8988T (cell line): Measurements from ENCODE around the gene AMPH.

Source experiments
- DNase-seq: peaks from one replicate; pipeline ENCODE4 v3.0.0; 2011

The AMPH gene

DNA sequence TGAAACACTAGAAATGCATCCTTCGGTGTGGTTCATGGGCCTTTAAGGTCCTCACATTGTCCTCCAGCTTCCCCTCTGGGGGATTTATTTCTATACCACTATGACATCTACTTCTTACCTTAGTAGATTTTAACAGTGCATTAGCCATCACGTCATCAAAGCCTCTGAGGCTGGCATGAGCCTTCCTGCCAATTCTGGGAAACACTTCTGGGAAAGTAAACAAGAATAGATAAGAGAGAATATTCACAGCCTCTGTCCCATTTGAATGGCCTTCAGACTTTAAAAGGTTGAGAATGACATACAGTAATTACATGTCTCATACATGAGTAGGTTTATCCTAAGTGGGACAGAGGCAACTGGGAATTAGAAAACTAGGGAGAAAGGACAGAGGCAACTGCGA, 89.7 kb downstream of the AMPH start:
- no peak for DNase-seq

DNA sequence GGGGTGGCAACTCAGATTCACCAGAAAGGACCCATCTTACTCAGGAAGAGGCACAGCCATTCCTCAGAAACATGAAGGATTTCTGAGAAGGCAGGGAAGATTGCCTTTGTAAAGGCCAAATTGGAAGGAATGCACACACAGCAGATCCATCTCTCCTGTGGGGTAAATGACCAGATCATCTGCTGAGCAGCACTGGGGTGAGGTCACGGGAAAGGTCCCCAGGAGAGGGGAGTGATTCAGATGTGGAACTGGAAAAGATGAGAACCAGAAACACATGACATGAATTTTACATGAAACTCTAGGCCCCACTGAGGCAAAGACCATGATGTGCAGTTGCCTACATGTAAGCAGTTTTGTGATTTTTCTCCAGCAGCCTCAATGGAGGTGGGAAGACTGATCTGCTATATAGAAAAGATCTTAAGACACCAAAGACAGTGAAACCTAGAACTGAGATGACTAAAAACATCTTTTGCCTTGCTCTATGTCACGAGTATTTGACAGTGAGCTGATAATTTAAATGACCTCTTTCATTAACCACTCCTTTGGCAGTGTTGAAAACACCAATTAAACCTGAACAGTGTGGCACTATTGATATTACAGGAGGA, 91.6 kb downstream of the AMPH start:
- DNase-seq: no peak

DNA sequence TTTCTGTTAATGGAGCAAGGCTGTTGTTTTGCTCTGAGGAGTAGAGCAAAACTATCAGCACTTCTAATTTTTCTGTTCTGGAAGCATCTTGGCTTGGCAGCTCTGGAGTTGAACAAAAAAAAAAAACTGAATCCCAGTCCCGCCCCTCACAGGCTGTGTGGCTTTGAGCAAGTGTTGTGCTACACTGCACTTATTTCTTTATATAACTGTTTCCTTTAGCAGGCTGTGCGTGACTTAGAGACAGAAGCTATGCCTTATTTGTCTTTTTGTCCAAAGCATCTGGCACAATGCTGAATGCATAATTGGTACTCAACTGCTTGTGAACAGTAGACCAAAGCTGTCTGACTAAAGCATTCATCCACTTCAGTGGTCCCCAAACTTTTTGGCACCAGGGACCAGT, 96.1 kb downstream of the AMPH start:
- DNase-seq: no peak

DNA sequence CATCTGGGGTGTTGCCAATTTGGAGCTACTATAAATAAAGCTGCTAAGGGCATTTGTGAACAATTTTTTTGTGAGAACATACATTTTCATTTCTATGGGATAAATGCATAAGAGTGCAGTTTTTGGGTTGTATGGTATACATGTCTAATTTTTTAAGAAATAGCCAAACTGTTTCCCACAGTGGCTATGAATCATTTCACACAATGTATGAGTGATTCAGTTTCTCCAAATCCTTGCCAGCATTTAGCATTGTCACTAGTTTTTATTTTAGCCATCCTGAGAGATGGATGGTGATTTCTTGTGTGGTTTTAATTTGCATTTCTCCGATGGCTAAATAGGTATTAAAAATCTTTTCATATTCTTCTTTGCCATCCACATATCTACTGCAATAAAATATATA, 105.3 kb downstream of the AMPH start:
- DNase-seq: no peak

DNA sequence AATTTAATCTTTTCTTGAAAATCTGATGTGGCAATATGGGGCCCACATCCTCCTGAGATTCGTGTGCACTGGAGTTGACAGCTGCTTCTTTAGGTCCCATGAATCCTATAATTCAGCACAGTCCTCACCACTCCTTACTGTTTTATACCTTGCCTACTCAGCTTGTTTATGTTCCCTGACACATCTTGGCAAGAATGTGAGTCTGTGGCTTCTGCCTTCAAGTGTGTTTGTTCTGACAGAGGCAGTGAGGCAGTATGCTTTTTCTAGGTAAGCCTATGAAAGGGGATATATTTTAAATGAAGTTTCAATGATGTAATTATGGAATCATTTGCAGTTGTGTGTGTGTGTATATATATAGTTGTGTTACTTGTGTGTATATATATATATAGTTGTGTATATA, 106.4 kb downstream of the AMPH start:
- DNase-seq: no peak

DNA sequence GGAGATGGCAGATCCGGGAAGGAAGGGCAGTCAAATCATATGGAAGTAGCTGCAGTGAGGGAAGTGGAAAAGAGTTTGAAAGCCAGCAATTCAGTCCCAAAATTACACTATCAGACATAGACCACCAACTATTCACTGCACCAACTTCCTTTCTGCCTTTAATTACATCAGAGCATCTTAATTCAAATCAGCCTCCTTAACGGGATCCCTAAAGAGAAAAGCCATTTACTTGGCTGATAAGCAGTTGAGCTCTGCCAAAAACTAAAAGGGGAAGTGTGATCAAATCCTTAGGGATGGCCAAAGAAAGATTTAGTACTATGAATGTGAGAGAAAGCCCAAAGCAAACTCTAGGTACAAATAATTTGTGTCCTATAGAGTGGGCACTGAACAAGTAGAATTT, 110.4 kb downstream of the AMPH start:
- no peak for DNase-seq

DNA sequence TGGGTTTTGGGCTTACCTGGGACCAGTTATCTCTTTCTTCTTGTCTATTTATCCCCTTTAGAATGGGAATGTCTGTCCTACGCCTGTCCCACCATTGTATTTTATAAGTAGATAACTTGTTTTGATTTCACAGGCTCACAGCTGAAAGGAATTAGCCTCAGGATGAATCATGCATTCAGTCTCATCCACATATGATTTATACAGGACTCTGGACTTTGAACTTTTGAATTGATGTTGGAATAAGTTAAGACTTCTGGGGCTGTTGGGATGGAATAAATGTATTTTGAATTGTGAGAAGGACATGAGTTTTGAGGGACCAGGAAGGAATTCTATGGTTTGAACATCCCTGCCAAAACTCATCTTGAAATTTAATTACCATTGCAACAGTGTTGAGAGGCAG, 112.6 kb downstream of the AMPH start:
- DNase-seq: no peak

DNA sequence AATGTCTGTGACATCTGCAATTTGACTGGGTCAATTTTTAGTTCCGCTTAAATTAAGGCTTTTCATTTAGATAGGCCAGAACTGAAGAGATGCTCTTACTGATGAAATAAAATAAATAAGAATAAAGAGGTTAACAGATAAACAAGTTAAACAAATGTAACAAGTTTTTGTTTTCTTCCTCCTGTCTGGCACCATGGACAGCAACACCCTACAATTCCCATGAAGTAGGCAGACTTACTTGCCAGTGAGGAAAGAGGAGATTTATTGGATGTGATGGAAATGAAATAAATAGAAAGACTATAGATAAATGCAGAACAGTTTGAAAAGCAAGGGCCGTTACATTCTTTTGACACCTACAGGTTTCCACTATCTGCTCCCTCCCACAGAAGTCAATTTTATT, 118.5 kb downstream of the AMPH start:
- no peak for DNase-seq

DNA sequence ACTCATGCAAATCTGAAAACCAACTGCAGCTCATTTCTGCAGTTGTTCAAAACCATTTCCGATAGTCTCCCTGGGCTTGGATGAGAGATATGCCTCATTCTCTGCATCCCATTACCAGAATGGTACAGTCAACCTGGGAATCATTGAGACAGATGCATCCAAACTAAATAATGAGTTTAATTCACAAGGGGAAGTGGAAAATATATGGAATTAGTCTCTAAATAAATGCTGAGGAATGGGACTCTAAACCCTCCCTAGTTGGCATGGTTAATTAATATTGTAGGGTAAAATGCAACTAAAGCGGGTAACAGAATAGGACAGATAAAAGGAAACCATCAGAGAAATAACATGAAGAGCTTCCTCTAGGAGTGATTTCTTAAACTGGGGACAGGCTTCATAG, 118.9 kb downstream of the AMPH start:
- DNase-seq: no peak

DNA sequence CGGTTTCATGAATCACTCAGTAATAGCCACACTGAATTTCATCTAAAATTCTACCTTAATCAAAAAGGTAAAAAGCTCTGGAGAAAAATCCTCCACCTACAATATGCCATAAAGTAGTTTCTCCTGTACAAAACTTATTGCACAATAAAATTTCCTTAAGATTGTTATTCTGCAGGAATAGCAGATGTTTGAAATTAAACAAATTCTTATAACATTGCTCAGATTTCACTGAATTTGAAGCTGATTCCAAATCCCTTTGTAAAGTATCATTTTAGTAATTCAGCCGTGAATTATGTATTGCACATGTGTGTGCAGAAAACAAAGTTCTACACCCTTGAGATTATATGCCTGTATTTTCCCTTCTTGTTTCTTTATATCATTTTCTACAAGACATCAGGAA, 123.8 kb downstream of the AMPH start:
- DNase-seq: no peak

DNA sequence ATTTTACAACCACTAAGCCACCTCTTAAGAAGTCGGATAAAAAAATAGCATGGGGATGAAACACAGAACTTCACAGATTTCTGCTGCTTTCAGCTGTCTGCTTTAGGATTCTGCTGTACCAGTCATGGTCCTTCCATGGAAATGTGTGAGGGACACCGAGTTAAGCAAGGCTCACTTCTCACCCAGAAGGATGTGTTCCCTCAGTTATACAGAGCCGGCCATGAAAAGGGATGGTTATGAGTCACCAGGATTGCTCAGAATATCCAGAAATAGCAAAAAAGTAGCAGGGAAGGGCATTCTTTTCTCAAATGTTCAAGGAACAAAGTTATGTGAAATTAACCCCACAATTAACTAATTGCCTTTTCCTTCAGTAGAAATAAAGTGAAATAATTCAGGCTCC, 124.4 kb downstream of the AMPH start:
- no peak for DNase-seq

DNA sequence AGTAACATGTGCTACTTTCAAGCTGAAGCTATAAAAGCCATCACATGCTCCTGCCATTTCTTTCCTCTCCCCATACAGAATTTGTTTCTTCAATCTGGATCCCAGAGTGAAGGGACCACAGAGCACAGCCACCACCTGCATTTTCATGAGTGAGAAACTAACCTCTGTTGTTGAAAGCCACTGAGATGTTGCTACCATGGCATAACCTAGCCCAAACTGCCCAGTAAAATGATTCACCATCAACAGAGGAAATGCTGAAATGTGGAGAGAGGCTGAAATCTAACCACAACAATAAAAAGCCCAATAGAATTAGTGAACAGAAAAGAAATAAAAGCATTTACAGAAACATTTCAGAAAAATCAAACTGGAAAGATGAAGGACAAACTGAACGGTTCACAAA, 125.2 kb downstream of the AMPH start:
- DNase-seq: no peak

DNA sequence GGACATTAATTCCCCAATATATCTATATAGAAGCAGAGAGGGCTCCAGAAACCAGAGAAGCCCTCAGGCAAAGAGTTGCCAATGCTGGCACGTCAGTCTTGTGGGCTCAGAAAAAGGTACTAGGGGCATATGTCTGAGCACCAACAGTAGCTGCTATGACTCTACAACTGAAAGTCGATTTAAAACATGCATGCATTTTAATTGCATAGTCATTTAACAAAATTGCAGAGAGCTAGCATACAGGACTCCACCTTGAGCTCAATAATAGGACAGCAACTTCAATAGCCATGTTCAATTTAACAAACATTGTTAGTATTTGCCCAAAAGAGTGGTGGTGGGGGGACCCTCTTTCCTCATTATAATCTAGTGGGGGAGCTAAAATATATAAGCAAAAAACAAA, 126.5 kb downstream of the AMPH start:
- DNase-seq: no peak

DNA sequence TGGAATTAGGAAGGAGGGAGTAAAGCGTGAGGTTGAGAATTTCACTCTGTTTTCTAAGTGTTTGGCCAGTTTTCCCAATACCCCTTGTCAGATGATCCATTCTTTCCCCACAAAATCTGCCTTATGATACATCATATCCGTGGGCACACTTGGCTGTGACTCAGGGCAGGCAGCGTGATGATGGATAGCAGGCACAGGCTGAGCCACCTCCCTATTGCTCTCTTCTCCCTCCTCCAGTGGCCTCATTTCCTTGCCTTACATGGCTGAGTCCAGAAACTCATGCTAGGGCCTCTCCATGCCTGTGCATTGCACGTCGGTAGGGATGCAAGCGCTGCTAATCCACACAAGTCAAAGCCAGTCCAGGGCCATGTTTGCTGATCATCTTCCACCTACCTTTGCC, 128.3 kb downstream of the AMPH start:
- no peak for DNase-seq

DNA sequence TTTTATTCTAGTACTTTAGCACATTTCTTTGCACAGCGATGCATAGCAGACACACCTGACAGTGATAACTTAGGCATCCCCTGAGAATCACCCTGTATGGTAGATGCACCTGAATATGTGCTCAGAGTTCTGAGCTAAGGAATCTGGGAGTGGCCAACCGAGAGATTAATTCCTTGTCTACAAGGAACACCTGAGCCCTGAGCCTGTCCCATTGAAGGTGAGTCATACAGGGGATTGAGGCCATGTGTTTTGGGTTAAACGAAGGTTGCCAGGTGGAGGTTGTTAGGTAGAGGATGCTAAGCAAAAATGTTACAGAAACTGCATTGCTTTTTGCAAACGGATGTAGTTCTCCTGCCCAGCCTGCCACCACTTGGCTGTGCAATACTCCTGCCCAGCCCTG, 128.9 kb downstream of the AMPH start:
- no peak for DNase-seq

DNA sequence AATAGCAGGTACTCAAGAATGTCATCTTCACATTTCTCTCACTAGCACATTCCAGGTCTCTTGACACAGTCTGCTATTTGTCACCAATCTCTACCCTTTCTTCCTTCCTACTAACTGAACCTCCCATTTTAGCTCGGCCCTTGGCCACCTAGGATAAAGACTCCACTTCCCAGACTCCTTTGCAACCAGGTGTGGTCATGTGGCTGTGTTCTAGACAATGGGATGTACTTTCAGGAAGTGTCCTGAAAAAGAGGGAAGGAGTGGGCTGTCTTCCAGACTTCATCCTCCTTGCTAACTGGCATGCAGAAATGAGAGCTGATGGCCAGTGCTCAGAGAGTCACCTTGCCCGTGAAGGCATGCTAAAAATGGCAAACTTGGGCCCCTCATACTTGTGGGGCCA, 139.2 kb downstream of the AMPH start:
- DNase-seq: no peak

DNA sequence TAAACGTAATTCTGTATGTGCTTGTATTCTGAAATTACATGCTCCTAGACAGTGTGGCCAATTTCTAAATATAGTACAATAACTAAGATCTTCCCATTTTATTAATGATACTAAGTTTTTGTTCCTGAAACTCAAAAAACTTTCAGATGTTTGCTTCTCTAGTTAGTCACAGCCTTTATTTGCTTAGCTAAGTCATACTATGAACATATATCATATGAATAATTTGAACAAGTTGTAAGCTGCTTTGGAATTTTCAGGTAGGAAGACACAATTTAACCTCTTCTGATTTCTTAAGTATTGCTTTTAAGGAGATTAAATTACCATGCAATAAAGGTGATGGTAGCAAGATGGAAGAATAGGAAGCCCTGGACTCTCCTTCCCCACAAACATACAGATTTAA, 148.7 kb downstream of the AMPH start:
- no peak for DNase-seq

DNA sequence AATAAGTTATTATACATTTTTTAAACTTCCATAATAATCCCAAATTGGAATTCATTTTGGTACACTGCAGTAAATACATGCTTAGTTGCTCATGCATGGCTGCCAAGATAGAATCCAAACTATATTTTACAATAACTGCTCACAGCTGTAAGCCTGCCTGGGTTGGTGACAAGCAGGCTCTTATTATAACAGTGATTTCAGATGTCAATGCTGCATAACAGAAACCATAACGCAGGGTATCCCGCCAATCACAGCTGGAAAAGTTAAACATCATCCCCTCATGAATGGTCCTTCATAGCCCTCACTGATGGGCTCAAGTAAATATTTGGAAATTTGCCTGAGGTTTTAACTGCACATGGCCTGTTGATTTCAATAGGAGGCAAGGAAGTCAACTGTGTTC, 149.8 kb downstream of the AMPH start:
- no peak for DNase-seq

DNA sequence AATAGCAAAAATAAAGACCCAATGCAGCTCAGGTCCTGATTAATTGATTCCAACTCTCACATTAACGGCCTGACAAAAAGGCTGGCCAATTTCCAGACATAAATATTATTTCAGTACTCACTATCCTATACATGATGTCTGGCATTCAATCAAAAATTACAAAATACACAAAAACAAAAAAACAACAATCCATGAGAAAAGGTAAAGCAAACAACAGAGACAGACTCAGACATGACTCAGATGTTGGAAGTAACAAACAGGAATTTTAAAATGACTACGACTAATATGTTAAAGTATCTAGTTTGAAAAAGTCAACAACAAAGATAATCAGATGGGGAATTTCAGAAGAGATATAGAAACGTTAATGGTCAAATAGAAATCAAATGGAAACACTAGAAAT, 152.8 kb downstream of the AMPH start:
- DNase-seq: no peak

DNA sequence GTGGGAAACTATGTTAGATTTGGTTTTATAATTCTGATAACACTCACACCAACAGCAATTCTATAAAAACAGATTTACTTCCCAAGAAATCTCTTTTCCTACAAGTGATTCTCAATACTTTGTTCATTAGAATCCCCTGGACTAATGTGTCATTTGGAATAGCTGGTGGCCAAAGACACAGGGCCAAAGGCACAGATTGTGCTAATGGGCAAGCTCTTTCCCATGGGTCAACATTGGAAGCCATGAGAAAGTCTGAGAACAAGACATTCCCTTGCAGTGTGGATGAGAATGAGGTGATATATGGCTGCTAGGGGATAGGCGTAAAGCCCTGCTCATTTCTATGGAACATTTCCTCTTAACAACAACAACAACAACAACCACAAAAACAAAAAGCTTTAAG, 153.8 kb downstream of the AMPH start:
- no peak for DNase-seq

DNA sequence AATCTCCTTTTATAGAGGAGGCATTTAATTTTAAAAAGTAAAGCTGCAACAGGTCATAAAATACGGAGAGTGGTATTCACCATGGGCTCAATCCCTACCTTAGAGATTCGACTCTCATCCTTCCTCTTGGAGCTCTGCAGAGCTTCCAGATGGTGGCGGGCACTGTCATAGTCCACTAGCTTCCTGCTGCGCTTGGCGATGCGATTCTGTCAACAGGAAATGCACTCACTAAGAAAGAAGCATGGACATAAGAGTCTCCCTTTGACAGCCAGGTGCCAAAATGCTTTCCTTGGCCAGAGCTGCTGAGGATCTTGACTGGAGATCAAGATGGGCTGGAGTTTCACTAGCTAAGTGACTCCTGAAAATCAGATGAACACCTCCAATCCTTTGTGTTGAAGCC, 154.4 kb downstream of the AMPH start:
- no peak for DNase-seq

DNA sequence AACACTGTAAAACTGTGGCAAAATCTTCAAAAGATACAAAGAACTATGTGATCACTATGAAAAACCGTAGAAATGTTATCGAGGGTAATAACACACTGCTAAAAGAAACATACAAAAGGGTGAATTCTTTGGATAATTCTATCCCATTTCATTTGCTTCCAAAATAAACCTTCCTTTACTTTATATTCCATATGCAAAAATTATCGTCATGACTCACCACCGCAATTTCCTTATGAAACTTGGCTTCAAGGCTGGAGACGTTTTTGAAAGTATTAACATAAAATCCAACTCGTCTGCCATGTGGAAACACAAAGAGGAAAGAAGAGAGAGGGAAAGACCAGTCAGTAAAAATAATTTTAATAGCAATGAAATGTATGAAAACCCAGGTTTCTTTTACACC, 165.2 kb downstream of the AMPH start:
- DNase-seq: no peak

DNA sequence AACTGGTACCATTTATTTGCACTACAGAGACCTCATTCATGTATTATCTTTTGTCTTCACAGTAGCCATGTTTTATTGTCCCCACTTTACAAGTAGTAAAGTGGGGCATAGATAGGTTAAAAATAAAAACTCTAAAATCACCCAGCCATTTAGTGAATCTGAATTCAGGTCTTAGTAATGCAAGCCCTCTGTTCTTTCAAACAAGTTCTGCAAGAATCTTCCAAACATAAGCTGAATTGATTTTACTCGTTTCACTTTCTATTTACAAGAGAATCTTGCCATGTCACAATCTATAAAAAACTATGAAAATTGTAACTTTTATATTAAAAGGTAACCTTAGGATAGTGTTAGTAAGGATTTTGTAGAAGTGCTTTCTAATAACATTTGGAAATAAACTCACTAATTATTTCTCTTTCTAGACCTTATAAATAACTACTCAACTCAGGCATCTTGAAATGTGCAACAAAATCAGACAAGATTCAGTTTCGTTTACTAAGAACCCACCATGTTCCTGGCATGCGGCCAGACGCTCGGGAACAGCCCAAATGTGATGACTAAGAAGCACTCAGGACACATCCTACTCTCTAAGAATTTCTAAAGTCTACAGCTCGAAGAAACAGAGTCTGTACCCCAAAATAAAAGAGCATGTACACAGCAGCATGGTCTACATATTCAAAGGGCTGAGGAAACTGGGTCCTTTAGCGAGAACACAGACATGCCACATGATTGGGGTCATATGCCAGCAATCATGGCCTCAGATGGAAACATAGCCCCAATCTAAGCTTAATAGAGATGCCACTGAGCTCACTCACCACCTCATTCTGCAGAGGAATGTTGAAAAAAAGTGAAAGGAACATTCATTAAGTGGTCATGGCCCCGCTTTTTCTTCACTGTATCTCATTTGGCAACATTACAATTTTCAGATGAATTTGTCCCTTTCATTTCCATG, 167.6 kb downstream of the AMPH start:
- no peak for DNase-seq

DNA sequence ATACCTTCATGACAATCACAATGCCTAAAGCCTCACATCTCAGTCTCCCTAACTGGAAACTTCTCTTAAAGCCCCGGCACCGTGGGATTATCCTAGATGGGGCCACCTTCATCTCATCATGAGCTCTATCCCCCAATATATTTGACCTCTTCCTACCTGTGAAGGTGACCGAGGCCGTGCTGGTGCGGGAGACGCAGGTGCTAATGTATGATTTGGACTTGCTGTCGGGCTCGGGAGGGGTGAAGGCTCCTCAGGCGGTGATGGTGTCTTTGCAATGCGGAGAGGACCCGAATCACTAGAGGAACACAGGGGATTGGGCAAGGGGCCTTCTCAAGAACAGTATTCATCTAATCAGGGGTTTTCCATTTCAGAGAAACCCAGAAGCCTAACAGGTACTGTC, 168.4 kb downstream of the AMPH start:
- no peak for DNase-seq

DNA sequence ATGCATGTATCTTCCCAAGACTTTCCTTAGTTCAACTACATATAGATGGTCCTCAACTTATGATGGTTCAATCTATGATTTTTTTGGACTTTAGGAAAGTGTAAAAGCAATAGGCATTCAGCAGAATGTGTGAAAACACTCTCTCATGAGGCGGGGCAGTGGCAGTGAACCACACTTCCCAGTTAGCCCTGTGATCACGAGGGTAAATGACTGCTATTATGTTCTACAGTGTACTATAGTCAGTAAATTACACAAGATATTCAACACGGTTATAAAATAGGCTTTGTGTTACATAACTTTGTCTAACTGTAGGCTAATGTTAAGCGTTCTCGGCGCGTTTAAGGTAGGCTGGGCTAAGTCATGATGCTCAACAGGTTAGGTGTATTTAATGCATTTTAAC, 169.3 kb downstream of the AMPH start:
- DNase-seq: no peak
